Trophoblast cell (in vitro differentiated cells and primary cell): Measurements from ENCODE around the gene FGGY.

Experiments
- DNase-seq, 2 donors: peaks; one replicate each; pipeline ENCODE4 v3.0.0-alpha.2; 2016
- H2AFZ ChIP-seq: 2 replicates; pipeline ENCODE4 v1.6.1; 2013; ENCODE audit warnings: low read length, moderate library complexity, mild to moderate bottlenecking; ENCODE audit not compliant: insufficient read depth, poor library complexity
- H2AK5ac ChIP-seq: 2 replicates; pipeline ENCODE4 v1.6.1; 2013; ENCODE audit warnings: mild to moderate bottlenecking, low read length
- H2BK120ac ChIP-seq: 2 replicates; pipeline ENCODE4 v1.6.1; 2013; ENCODE audit warnings: low read length, mild to moderate bottlenecking, moderate library complexity; ENCODE audit not compliant: insufficient read depth, poor library complexity
- H2BK12ac ChIP-seq: 2 replicates; pipeline ENCODE4 v1.6.1; 2013; ENCODE audit warnings: mild to moderate bottlenecking, low read length, moderate library complexity
- H2BK5ac ChIP-seq: 2 replicates; pipeline ENCODE4 v1.6.1; 2013; ENCODE audit warnings: low read length, low read depth, moderate library complexity, mild to moderate bottlenecking; ENCODE audit not compliant: poor library complexity
- H3K14ac ChIP-seq: 2 replicates; pipeline ENCODE4 v1.6.1; 2013; ENCODE audit warnings: mild to moderate bottlenecking, low read length
- H3K18ac ChIP-seq: 2 replicates; pipeline ENCODE4 v1.6.1; 2013; ENCODE audit warnings: mild to moderate bottlenecking, low read length
- H3K23ac ChIP-seq: 2 replicates; pipeline ENCODE4 v1.6.1; 2013; ENCODE audit warnings: low read length
- H3K27ac ChIP-seq: 2 replicates; pipeline ENCODE4 v1.5.1; 2013; ENCODE audit warnings: low read depth, mild to moderate bottlenecking, inconsistent platforms, low read length, moderate library complexity
- H3K27me3 ChIP-seq: 2 replicates; pipeline ENCODE4 v1.6.1; 2013; ENCODE audit warnings: inconsistent platforms, mild to moderate bottlenecking, low read length, moderate library complexity; ENCODE audit not compliant: insufficient read depth
- H3K36me3 ChIP-seq, 2 experiments: 1 replicate in 1 of 2; 2 replicates in 1 of 2; pipeline ENCODE4 v1.6.1; 2013; ENCODE audit warnings: low read length in 2 of 2, mild to moderate bottlenecking in 2 of 2, moderate library complexity in 1 of 2; ENCODE audit not compliant: insufficient read depth in 2 of 2, control insufficient read depth in 1 of 2
- H3K4ac ChIP-seq: 2 replicates; pipeline ENCODE4 v1.6.1; 2013; ENCODE audit warnings: low read depth, mild to moderate bottlenecking, low read length, moderate library complexity
- H3K4me1 ChIP-seq, 2 experiments: 1 replicate in 1 of 2; 2 replicates in 1 of 2; pipeline ENCODE4 v1.6.1; 2013; ENCODE audit warnings: low read length in 2 of 2, mild to moderate bottlenecking in 2 of 2, moderate library complexity in 1 of 2; ENCODE audit not compliant: insufficient read depth in 2 of 2, control insufficient read depth in 1 of 2
- H3K4me2 ChIP-seq: 2 replicates; pipeline ENCODE4 v1.6.1; 2013; ENCODE audit warnings: inconsistent platforms, mild to moderate bottlenecking, low read length, moderate library complexity
- H3K4me3 ChIP-seq: 2 replicates; pipeline ENCODE4 v1.5.1; 2013; ENCODE audit warnings: mild to moderate bottlenecking, low read depth, low read length, inconsistent platforms
- H3K79me1 ChIP-seq: one replicate; pipeline ENCODE4 v1.6.1; 2013; ENCODE audit warnings: low read length
- H3K79me2 ChIP-seq: 2 replicates; pipeline ENCODE4 v1.6.1; 2013; ENCODE audit warnings: low read length, mild to moderate bottlenecking; ENCODE audit not compliant: control insufficient read depth, insufficient read depth, poor library complexity
- H3K9ac ChIP-seq: 2 replicates; pipeline ENCODE4 v1.6.1; 2013; ENCODE audit warnings: mild to moderate bottlenecking, low read length
- H3K9me3 ChIP-seq: 2 replicates; pipeline ENCODE4 v1.6.1; 2013; ENCODE audit warnings: low read depth, mild to moderate bottlenecking, control low read depth, inconsistent platforms, low read length; ENCODE audit not compliant: insufficient read depth
- H4K12ac ChIP-seq: 2 replicates; pipeline ENCODE4 v1.6.1; 2013; ENCODE audit warnings: low read depth, mild to moderate bottlenecking, low read length, moderate library complexity
- H4K8ac ChIP-seq: 2 replicates; pipeline ENCODE4 v1.6.1; 2013; ENCODE audit warnings: low read depth, mild to moderate bottlenecking, low read length, moderate library complexity
- H4K91ac ChIP-seq: one replicate; pipeline ENCODE4 v1.6.1; 2013; ENCODE audit warnings: low read depth, mild to moderate bottlenecking, low read length, moderate library complexity
- WGBS: extraction: QIAGEN DNeasy Blood & Tissue Kit; methylation state at CpG from one replicate; pipeline ENCODE4 v1.1.7; 2013; ENCODE audit warnings: missing lambda C conversion rate; ENCODE audit not compliant: insufficient read length, insufficient coverage; ENCODE audit errors: extremely low coverage; 5-methylcytosine and 5-hydroxymethylcytosine counted together

FGGY gene

DNA sequence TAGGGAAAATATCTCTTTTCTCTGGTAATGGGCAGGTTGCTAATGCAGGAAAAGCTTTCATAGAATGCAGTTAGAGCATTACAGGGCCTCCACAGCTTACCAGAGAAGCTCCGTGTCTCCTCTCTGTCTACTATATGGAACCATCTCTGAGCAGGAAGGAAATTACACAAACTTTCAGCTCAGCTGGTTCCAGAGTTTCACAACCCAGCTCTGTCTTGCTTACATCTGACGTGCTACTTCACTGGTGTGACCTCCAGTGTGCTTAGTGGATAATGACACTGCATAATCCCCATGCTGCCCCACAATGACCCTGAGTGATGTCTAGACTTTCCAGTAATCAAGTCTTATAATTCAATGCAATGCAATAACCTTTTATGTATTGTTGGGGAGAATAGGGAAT, 4.3 kb upstream of the FGGY start:
- Histone ChIP-seq H2BK5ac (no peak overlapping the region), H2AK5ac (no peak overlapping the region), H3K9me3 (no peaks in the 10 kb centered on the region), H2AFZ (no peak overlapping the region), H3K23ac (no peak overlapping the region), H4K12ac (no peak overlapping the region), H3K36me3 (no peaks in the 10 kb centered on the region), H2BK12ac (no peak overlapping the region), H3K4me1 (peaks cover 0 to 3% of the 10 kb centered on the region in 2 experiments), H3K4me3 (no peak overlapping the region), H4K91ac (no peak overlapping the region), H3K27me3 (no peaks in the 10 kb centered on the region), H2BK120ac (no peak overlapping the region), H3K18ac (no peak overlapping the region), H3K27ac (no peak overlapping the region), H3K4ac (no peak overlapping the region), H3K9ac (no peak overlapping the region), H3K4me2 (no peak overlapping the region), H3K14ac (no peak overlapping the region), H3K79me2 (no peaks in the 10 kb centered on the region), H4K8ac (no peak overlapping the region), H3K79me1 (peaks cover 13% of the 10 kb centered on the region)
- no CpG with 5 or more reads among the region's 2 CpGs for WGBS
- DNase-seq = peak; percentile 19 to 45

DNA sequence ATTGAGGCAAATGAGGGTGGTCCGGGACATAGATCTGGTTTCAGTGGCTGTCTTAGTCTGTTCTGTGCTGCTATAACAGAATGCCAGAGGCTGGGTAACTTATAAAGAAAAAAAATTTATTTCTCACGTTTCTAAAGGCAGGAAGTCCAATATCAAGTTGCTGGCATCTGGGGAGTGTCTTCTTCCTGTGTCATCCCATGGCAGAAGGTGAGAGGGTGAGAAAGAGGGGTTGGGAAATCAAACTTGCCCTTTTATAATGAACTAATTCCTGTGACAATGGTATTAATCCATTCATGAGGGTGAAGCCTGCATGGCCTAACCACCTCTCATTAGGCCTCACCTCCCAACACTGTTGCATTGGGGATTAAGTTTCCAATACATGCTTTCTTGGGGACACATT, 3.7 kb upstream of the FGGY start:
- Histone ChIP-seq H3K27ac (no peak overlapping the region), H3K36me3 (no peaks in the 10 kb centered on the region), H2AK5ac (no peak overlapping the region), H3K4me1 (peaks cover 3 to 5% of the 10 kb centered on the region in 2 experiments), H3K23ac (no peak overlapping the region), H4K8ac (no peak overlapping the region), H3K79me2 (no peaks in the 10 kb centered on the region), H3K18ac (no peak overlapping the region), H2BK12ac (no peak overlapping the region), H2AFZ (no peak overlapping the region), H3K4me3 (no peak overlapping the region), H3K9ac (no peak overlapping the region), H2BK5ac (no peak overlapping the region), H3K4me2 (no peak overlapping the region), H2BK120ac (no peak overlapping the region), H3K79me1 (peaks cover 14% of the 10 kb centered on the region), H3K4ac (no peak overlapping the region), H3K27me3 (no peaks in the 10 kb centered on the region), H3K14ac (no peak overlapping the region), H4K12ac (no peak overlapping the region), H4K91ac (no peak overlapping the region), H3K9me3 (no peaks in the 10 kb centered on the region)
- no CpG with 5 or more reads among the region's 2 CpGs for WGBS
- no peak for DNase-seq

DNA sequence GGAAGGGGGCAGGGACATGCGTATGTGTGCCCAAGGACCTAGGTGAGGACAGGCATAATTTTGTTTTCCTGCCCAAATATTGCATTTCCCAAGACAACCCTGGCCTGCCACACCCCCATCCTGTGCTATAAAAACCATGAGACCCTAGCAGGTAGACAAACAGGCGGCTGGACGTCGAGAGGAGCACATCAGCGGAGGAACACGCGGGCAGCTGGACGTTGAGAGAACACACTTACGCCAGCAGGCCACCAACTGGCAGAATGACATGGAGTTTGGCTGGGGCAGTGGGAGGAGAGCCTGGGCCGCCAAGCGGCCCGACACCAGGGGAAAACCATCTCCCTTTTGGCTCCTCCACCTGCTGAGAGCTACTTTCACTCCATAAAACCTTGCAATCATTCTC, 3.0 kb upstream of the FGGY start:
- H3K14ac ChIP-seq = no peak overlapping the region
- no peak overlapping the region for H2BK5ac ChIP-seq
- H3K4me3 ChIP-seq = no peak overlapping the region
- H3K9ac ChIP-seq = no peak overlapping the region
- H2BK120ac ChIP-seq = no peak overlapping the region
- H3K4ac ChIP-seq = no peak overlapping the region
- no CpG with 5 or more reads among the region's 12 CpGs for WGBS
- no peaks in the 10 kb centered on the region for H3K9me3 ChIP-seq
- no peak overlapping the region for H3K27ac ChIP-seq
- H3K79me2 ChIP-seq = no peaks in the 10 kb centered on the region
- no peak overlapping the region for H2AK5ac ChIP-seq
- no peak for DNase-seq
- no peak overlapping the region for H2AFZ ChIP-seq
- H4K91ac ChIP-seq = peak overlapping the region; percentile 19
- H3K18ac ChIP-seq = no peak overlapping the region
- no peak overlapping the region for H4K12ac ChIP-seq
- no peaks in the 10 kb centered on the region for H3K36me3 ChIP-seq
- peaks cover 15% of the 10 kb centered on the region for H3K79me1 ChIP-seq
- no peak overlapping the region for H4K8ac ChIP-seq
- no peak overlapping the region for H3K4me2 ChIP-seq
- no peak overlapping the region for H3K23ac ChIP-seq
- H2BK12ac ChIP-seq = peak overlapping the region; percentile 48
- peaks cover 4 to 7% of the 10 kb centered on the region in 2 experiments for H3K4me1 ChIP-seq
- H3K27me3 ChIP-seq = no peaks in the 10 kb centered on the region

DNA sequence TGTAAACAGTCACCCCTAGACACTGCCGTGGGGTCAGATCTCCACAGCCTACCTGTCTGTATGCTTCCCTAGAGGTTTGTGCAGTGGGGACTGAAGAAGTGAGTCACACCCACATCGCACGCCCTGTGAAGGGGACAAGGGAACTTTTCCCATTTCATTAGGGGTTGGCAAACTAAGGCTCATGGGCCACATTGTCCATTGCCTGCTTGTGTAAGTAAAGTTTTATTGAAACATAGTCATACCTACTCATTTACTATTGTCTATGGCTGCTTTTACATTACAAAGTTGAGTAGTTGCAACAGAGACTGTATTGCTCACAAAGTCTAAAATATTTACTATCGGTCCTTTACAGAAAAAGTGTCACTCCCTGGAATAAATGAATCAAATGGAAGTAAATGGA, 2.5 kb upstream of the FGGY start:
- H2AK5ac ChIP-seq = no peak overlapping the region
- no peak overlapping the region for H3K4ac ChIP-seq
- no peak overlapping the region for H3K14ac ChIP-seq
- no peak overlapping the region for H4K8ac ChIP-seq
- H2AFZ ChIP-seq = no peak overlapping the region
- H3K27ac ChIP-seq = no peak overlapping the region
- H3K36me3 ChIP-seq = no peaks in the 10 kb centered on the region
- H4K12ac ChIP-seq = no peak overlapping the region
- no peaks in the 10 kb centered on the region for H3K79me2 ChIP-seq
- H3K4me2 ChIP-seq = no peak overlapping the region
- no peak overlapping the region for H3K18ac ChIP-seq
- no peak overlapping the region for H3K23ac ChIP-seq
- no peak for DNase-seq
- no peaks in the 10 kb centered on the region for H3K27me3 ChIP-seq
- no peak overlapping the region for H2BK5ac ChIP-seq
- peak overlapping the region; percentile 20 for H2BK120ac ChIP-seq
- H4K91ac ChIP-seq = no peak overlapping the region
- peak overlapping the region; percentile 32 for H2BK12ac ChIP-seq
- H3K79me1 ChIP-seq = peaks cover 15% of the 10 kb centered on the region
- no peak overlapping the region for H3K9ac ChIP-seq
- no peak overlapping the region for H3K4me3 ChIP-seq
- no CpG with 5 or more reads among the region's 4 CpGs for WGBS
- H3K9me3 ChIP-seq = no peaks in the 10 kb centered on the region
- H3K4me1 ChIP-seq = peaks cover 7% of the 10 kb centered on the region in 2 experiments
